Smooth muscle cell (in vitro differentiated cells): Measurements from ENCODE around the gene GABPB2. TPM values are rescaled to one million over a fixed set of nuclear protein-coding genes. Genes with fewer than 3 reads are reported as not detected.

Source experiments
- DNase-seq: peaks from one replicate; lab custom pipeline; 2025; ENCODE audit not compliant: unreplicated experiment; lab: John Stamatoyannopoulos, UW
- H2AFZ ChIP-seq: fragments of 200-600 bp; sonication (generic); 2 replicates; pipeline ENCODE4 v1.6.0; 2016; ENCODE audit warnings: antibody characterized with exemption, low read depth, mild to moderate bottlenecking
- H3F3A ChIP-seq: fragments of 200-600 bp; sonication (generic); 2 replicates; pipeline ENCODE4 v1.6.0; 2017; ENCODE audit warnings: antibody characterized with exemption, low read depth
- H3K27ac ChIP-seq: fragments of 200-600 bp; sonication (generic); 2 replicates; pipeline ENCODE4 v1.5.1; 2016; ENCODE audit warnings: low read depth, mild to moderate bottlenecking
- H3K27me3 ChIP-seq: fragments of 200-600 bp; sonication (generic); 2 replicates; pipeline ENCODE4 v1.6.1; 2016; ENCODE audit warnings: low read depth, mild to moderate bottlenecking
- H3K36me3 ChIP-seq: fragments of 200-600 bp; sonication (generic); 2 replicates; pipeline ENCODE4 v1.5.1; 2016; ENCODE audit warnings: low read depth
- H3K4me1 ChIP-seq: fragments of 200-600 bp; sonication (generic); 2 replicates; pipeline ENCODE4 v1.5.1; 2016; ENCODE audit warnings: low read depth
- H3K4me2 ChIP-seq: fragments of 200-600 bp; sonication (generic); 2 replicates; pipeline ENCODE4 v1.6.0; 2016; ENCODE audit warnings: mild to moderate bottlenecking
- H3K4me3 ChIP-seq: fragments of 200-600 bp; sonication (generic); 2 replicates; pipeline ENCODE4 v1.5.1; 2016; ENCODE audit warnings: mild to moderate bottlenecking
- H3K79me2 ChIP-seq: fragments of 200-600 bp; sonication (generic); 2 replicates; pipeline ENCODE4 v1.6.0; 2016; ENCODE audit warnings: low read depth, mild to moderate bottlenecking
- H3K9ac ChIP-seq: fragments of 200-600 bp; sonication (generic); 2 replicates; pipeline ENCODE4 v1.6.0; 2016; ENCODE audit warnings: low read depth
- H3K9me3 ChIP-seq: fragments of 200-600 bp; sonication (generic); replicated peaks from 2 replicates; pipeline ENCODE4 v1.5.1; 2016; ENCODE audit warnings: low read depth
- H4K20me1 ChIP-seq: fragments of 200-600 bp; sonication (generic); 2 replicates; pipeline ENCODE4 v1.6.0; 2016; ENCODE audit warnings: low read depth
- CTCF ChIP-seq: fragments of 200-600 bp; sonication (generic); IDR thresholded peaks from 2 replicates; pipeline ENCODE4 v1.5.1; 2017; ENCODE audit warnings: borderline replicate concordance, mild to moderate bottlenecking, antibody characterized with exemption; ENCODE audit not compliant: insufficient read depth, poor library complexity, severe bottlenecking
- WGBS: methylation state at CpG from one replicate; pipeline ENCODE4 v1.1.7; 2016; ENCODE audit warnings: low lambda C conversion rate; 5-methylcytosine and 5-hydroxymethylcytosine counted together
- polyA plus RNA-seq: library from polyadenylated mRNA; unstranded; fragments of >200 nt; fragmentation: Nextera tagmentation; extraction: Ambion mirVana; gene quantifications from 2 replicates; pipeline ENCODE4 v1.2.1, GENCODE V29; 2016
- total RNA-seq: library from RNA; depleted of rRNA; stranded (reverse); fragments of >200 nt; gene quantifications from 2 replicates; pipeline ENCODE4 v1.2.3, GENCODE V29; 2014

GABPB2 gene
- total and polyA plus RNA-seq, 2 experiments from 2014 or later: 1.3 to 3.6 TPM

GRCh38 chr1:151060007-151060656, 10.4 kb upstream of the GABPB2 start, which contains the start of gene MLLT11:
TSS of gene MLLT11 (plus strand) at chr1:151060397. CDS start at chr1:151067225, 6,828 bp downstream.
- Histone ChIP-seq H3K27ac (peak within 1 kb of the TSS; percentile 98), H3K4me1 (peaks cover 27% of the 10 kb centered on the region), H2AFZ (peak within 1 kb of the TSS; percentile 47), H3K36me3 (no peaks in the 10 kb centered on the region), H3K27me3 (no peaks in the 10 kb centered on the region), H3K4me2 (peak within 1 kb of the TSS; percentile 98), H3K9me3 (no peaks in the 10 kb centered on the region), H3K9ac (peak within 1 kb of the TSS; percentile 98), H3K4me3 (peak within 1 kb of the TSS; percentile 100), H3F3A (peaks cover 14% of the 10 kb centered on the region), H4K20me1 (peaks cover 51% of the 10 kb centered on the region), H3K79me2 (peaks cover 100% of the 10 kb centered on the region)
- no peak for TF ChIP-seq CTCF
- peak; percentile 18 for DNase-seq
- WGBS: 2% methylated on average over 15 of the region's 15 CpGs

GRCh38 chr1:151060657-151061421, 9.7 kb upstream of the GABPB2 start:
- H3K9ac ChIP-seq: peak overlapping the region; percentile 98
- H3F3A ChIP-seq: peaks cover 9% of the 10 kb centered on the region
- no peak for TF ChIP-seq CTCF
- peaks cover 27% of the 10 kb centered on the region for H3K4me1 ChIP-seq
- H3K9me3 ChIP-seq: no peaks in the 10 kb centered on the region
- 8% methylated on average over 4 of the region's 4 CpGs for WGBS
- H2AFZ ChIP-seq: peak overlapping the region; percentile 47
- DNase-seq: no peak
- peaks cover 51% of the 10 kb centered on the region for H4K20me1 ChIP-seq
- no peaks in the 10 kb centered on the region for H3K27me3 ChIP-seq
- H3K4me3 ChIP-seq: peak overlapping the region; percentile 100
- no peaks in the 10 kb centered on the region for H3K36me3 ChIP-seq
- H3K4me2 ChIP-seq: peak overlapping the region; percentile 98
- H3K79me2 ChIP-seq: peaks cover 100% of the 10 kb centered on the region
- H3K27ac ChIP-seq: peak overlapping the region; percentile 98

- no peaks in the 10 kb centered on the region for H3K27me3 ChIP-seq
- TF ChIP-seq CTCF: no peak
- peaks cover 44% of the 10 kb centered on the region for H4K20me1 ChIP-seq
- no peak for DNase-seq
- H3K4me1 ChIP-seq: peaks cover 27% of the 10 kb centered on the region
- peak overlapping the region; percentile 98 for H3K4me2 ChIP-seq
- H3F3A ChIP-seq: peaks cover 9% of the 10 kb centered on the region
- peak overlapping the region; percentile 100 for H3K4me3 ChIP-seq
- H3K27ac ChIP-seq: peak overlapping the region; percentile 98
- H3K9me3 ChIP-seq: no peaks in the 10 kb centered on the region
- peaks cover 100% of the 10 kb centered on the region for H3K79me2 ChIP-seq
- H3K36me3 ChIP-seq: no peaks in the 10 kb centered on the region
- H3K9ac ChIP-seq: peak overlapping the region; percentile 98
- no peak overlapping the region for H2AFZ ChIP-seq
- 42% methylated on average over 2 of the region's 2 CpGs for WGBS
Measured at GRCh38 chr1:151061704-151062103, 8.9 kb upstream of the GABPB2 start.
